NCI-H460 (cell line): ENCODE data around the gene ALS2. TPM values are rescaled to one million over a fixed set of nuclear protein-coding genes. Genes with fewer than 3 reads are reported as not detected.
"Not testable (repeated sequence)": the region's sequence is repeated elsewhere in the genome, so short reads cannot be mapped to it uniquely, and the experiment has no call there.

Source experiments
- DNase-seq: peaks from one replicate; pipeline ENCODE4 v3.0.0-alpha.2; 2016; ENCODE audit warnings: low read depth; ENCODE audit errors: extremely low read depth
- total RNA-seq: library from RNA; depleted of rRNA; stranded (reverse); fragments of >200 nt; shearing (Covaris generic); gene quantifications from 2 replicates; pipeline ENCODE4 v1.2.3, GENCODE V29; 2014

ALS2 gene
- total RNA-seq, 1 experiment from 2014 or later = 31.7 TPM

DNA sequence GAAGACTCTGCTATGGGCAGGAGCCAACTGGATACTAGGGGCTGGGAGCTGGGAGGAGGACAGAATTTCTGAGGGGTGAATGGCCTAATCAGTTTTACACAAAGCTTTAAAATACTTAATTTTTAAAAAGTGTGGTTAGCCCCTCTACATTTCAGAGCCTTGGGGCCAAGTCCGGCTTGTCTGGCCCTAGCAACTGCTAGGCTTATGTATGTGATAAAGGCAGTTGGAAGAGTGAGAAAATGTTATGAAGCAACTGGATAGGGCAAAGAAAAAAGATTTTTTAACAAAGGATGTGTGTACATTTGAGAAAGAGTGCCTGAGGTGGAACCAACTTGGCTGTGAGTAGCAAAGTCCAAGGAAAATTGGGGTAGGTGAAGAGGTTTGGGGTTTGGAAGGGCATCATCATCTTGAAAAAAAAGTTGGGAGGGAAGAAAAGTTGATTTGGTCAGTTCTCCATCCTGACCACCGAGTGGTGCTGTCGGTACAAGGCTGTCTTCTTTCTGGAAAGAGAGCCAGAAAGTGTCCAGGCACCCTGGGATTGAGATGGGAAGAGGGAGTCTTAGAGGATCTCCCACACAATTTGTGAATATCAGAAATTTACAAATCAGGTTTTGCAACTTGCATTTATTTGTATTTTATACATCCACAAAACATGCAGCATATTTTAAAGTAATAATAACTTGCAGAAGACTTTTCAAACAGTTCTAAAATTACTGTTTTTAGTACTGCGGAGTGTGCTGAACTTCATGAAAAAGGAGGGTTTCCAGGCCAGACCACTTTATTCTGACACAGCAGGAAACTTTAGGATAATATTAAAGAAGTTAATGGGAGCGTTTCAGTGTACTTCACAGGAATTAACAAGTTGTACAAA lies 15.1 kb upstream of the ALS2 start:
- DNase-seq = peak; percentile 61

DNA sequence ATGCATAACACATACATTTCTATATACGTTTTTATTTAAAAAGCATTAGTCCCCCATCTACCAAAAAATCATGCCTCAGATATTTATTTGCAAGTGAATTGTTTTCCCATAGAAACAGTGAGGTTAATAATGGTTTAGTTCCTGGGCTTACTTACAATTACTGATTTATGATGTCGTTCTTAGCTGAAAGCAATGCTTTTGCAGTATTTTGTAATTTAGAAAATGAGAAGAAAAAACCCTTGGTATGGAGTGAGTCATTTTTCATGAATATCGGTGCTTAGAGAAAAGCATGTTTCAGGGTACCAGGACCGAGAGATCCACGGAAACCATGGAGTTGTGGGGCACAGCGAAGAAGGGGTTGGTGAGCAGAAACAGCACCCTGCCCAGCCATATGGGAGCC lies 13.6 kb upstream of the ALS2 start:
- DNase-seq = no peak

DNA sequence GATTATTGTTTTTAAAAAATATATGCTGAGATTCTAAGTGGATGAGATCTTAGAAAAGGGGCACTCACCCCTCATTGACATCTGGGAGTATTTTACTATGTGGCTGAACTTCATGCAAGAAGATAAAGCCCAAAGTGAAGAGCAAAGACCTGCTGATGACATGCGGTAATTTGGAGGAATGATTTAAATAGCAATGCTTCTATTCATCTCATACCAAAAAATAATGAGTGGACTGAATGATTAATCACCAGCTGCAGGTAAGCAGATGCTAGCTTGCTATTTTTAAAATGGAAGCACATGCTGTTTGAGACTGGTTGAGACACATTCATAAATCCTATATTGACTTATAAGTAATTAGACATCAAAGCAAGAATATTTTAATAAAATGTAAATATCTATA lies 12.9 kb upstream of the ALS2 start:
- DNase-seq = no peak

DNA sequence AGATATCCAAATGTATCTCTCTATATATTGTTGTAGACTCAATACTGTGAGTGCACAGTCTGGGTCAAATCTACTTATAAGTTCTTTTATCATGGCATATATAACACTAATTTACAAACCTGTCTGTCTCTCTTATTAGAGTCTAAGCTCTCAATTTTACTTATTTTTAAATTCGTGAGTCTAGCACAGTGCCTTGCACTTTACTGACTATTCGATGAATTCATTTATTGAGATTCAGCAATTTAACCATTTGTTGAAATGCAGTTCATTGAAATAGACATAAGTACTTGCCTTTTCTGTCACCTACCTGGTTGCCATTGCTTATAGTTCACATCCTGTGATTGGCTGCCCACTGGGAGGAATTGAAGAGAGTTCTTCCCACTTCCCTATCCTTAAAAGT lies 10.3 kb upstream of the ALS2 start:
- no peak for DNase-seq

DNA sequence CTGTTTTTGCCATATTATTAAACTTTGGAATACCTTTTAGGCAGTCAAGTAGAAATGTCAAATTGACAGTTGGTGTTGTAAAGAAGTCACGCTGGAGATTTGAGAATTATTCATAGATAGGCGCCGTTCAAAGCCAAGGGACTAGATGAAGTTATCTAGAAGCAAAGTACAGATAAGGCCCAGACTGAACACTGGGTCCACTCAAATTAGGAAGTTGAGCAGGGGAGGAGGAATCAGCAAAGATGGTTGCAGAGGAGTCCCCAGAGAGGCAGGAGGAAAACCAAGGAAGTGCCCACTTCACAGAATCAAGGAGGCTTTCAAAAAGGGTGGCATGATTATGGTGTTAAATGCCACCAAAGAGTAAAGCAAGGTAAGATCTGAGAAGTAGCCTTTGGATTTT lies 9.6 kb upstream of the ALS2 start:
- DNase-seq = no peak

DNA sequence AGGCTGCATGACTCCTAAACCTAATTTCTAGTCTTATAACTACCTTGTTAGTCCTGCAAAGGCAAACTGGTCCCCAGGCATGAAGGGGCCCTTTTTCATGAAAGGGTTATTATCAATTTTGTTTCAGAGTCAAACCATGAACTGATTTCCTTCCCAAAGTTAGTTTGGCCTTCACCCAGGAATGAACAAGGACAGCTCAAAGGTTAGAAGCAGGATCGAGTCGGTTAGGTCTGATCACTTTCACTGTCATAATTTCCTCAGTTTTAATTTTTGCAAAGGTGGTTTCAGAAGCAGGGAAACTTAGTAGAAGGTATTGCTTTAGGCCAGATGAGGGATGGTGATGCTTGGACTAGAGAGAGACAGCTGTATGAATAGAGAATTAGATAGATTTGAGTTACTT lies 8.7 kb upstream of the ALS2 start:
- DNase-seq = no peak

DNA sequence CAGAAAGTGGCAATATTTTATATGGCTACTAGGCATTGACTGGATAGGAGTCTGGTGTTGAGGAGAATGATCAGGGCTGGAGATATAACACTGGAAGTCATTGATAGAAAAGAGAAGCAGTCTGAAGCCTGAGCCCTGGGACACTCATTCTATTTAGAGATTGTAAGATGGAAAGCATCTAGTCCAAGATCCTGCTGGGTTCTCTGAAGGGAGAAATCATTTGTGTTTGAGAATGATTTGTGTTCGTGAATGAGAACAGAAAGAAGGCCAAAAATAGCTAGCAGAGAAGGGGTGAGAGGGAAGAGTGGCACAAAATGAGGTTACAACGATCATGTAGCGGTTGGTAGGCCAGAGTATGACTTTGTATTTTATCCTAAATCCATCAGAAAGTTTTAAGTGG lies 7.6 kb upstream of the ALS2 start:
- DNase-seq = no peak

DNA sequence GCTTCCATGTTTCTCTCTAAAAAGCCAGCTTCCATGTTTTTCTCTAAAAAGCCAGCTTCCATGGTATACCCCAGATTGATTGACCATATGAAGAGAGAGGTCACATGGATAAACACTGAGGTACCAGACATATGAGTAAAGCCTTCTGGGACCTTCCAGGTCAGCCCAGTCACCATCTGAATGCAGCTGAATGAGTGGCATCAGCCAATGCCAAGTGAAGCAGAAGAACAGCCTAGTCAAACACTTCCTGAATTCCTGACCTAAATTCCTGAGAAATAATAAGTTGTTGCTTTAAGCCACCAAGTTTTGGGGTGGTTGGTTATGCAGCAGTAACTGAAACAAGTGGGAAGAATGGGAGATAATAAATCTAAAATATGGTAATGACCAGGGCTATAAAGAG lies 5.7 kb upstream of the ALS2 start:
- no peak for DNase-seq

DNA sequence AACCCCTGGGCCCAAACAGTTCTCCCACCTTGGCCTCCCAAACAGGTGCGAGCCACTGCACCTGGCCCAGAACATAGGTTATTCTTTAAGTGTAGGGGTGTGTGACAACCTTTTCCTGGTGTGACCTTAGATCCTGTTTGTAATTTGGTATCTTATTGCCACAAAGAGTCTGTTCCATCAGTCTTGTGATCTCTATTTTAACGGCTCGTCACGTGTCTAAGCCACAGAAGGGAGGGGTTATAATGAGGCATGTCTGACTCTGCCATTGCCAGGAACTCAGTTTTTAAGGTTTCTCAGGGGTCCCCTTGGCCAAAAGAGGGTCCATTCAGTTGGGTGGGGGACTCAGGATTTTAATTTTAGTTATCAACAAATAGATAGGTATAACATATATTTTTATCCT lies 4.4 kb upstream of the ALS2 start:
- DNase-seq = no peak

DNA sequence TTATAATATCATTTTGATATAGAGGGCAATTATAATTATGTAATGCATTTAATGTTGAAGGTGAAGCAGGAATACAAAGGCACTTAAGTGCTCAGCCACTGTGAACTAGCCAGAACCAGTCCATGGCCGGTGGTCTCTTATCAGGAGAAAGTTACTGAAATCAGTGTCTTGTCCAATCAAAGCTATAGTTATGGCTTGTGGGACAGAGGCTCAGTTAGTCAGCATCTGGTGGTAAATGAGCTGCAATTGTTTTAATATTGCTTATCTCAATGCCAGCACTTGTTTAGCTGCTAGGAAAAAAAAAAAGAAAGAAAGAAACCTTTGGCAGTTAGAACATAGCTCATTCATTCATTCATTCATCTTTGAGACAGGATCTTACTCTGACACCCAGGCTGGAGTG lies 3.8 kb upstream of the ALS2 start:
- DNase-seq = no peak

DNA sequence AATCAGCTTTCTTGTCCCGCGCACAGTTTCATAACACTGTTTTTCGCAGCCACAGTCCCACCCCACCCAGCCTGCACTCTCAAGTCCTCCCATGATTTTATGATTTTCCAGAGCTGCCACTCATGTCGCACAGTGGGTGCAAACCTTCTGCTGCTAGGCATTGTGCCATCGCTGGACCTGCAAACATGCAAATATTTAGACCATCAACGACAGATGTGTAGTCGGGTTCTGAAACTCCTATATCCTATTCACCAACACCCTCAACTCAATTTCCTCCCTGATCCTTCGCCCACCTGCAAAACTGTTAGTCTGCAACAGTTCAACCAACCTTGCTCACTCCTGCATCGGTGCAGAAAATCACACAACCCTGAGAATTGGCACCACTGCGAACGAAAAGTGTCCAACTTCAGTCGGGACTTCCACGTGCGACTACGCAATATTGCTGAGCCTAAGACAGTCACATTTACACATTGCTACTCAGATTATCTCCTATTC lies 871 bp upstream of the ALS2 start:
- no peak for DNase-seq

DNA sequence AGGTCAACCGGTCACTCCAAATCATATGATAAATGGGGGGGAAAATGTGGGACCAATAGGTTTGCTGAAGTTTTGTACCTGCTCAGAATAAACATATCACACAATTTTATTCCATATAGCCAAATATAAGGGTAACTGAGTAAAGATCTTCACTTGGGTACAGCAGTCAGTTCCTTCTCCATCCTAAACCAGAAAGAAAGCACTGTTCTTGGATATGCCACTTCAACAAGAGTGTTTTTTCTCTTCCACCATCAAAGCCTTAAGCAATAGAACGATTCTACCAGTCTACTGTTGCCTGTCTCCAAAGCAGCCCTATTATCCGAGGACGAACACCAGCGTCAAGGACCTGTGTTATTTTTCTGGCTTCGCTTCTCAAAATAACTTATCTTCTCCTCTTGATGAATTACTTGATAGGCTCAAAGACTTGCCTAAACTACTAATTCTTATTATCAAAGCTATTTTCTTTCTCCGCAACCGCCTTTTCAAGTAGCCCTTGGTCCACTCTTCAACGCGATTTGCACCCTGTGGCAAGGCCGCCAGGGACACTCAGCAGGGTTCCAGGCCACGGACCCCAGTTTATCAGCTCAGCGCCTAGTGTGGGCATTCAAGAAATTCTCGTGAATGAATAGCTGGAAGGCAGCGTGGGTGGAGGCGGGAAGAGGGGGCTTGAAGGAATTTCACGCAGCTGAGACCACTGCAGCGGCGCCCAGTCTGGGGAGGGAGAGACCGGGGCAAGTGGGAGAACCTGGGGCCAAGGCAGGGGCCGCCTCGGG lies 646 bp downstream of the ALS2 start:
- DNase-seq = no peak

DNA sequence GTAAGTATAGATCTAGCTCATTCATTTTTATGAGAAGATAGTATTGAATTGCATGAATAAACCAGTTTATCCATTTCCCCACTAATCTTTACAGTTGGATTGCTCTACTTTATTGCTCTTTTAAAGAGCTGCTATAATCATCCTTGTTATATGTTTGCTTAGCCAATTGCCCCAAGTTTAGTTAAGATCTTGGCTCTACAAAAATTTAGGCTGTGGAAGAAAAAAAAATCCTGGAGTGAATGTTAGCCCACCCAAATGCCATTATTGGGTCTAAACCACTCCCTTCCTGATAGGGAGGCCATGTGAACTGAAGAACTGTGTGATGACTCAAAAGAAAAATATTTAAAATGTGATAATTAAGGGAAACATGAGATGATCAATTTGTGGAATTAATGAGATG lies 2.9 kb downstream of the ALS2 start:
- no peak for DNase-seq

DNA sequence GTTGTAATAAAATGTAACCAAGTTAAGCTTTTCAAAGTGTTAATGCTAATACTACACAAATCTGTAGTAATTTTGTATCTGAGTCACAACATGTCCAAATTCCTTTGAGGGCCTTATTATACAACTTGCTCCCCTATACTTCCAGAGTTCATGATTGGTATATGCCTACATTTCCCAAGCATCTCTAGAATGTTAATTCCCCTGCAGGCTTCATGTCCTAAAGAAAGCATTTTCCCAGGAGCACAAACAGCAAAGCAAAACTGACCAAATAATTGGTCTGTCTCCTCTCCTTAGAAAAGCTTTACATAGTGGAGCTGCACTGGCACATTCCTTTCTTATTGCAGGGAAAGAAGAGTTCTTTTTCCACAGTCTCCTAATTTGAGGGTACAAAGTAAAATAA lies 3.7 kb downstream of the ALS2 start:
- DNase-seq = no peak

DNA sequence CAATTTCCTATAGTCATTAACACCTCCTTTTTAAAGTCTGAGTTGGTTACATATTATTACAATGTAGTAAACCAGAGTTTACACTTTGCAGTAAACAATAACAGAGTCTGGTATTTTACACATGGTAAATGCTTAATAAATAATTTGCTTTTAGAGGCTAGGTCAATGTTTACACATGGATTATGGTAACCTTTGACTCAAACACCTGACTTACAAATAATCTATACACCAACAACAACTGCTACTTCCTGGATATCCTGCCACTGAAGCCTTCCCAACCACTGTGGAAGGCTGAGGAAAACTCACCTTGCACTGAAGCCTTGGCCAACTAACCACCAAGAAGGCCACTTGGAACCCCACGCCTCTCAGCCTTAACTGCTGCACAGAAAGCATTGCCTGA lies 5.4 kb downstream of the ALS2 start:
- DNase-seq = no peak

DNA sequence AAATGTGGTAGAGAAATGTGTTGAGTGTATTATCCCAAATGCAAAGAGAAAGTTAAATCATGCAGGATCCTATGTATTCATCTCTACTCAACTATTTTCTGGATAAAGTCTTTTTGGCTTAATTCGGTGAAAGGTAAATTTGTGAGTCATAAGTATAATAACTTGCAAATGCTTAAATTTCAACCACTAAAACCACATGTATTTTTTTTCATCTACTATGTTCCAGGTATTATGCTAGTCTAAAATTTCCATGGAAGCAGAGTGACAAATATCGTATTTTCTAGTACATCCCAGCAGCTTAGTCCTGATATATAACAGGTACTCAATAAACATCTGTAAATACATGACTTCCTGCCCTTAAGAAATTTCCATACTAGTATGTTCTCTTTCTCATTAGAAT lies 6.2 kb downstream of the ALS2 start:
- no peak for DNase-seq

DNA sequence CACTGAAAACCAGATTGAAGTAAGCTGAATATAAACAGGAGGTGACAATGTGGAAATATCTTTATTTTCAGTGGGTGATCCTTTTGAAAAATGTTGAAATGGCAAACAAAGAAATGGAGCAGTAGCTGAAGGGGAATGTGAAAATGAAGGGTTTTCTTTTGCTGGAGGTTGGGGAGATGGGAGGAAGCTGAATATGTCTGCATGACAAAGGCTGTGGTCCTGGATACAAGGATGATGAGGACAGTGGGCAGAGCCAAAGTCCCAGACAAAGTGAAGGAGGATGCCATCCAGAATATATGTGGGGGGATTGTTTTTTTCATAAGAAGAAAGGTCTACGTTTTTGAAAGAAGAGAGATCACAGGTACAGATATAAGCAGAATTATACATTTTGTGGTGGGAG lies 6.7 kb downstream of the ALS2 start:
- DNase-seq = no peak

DNA sequence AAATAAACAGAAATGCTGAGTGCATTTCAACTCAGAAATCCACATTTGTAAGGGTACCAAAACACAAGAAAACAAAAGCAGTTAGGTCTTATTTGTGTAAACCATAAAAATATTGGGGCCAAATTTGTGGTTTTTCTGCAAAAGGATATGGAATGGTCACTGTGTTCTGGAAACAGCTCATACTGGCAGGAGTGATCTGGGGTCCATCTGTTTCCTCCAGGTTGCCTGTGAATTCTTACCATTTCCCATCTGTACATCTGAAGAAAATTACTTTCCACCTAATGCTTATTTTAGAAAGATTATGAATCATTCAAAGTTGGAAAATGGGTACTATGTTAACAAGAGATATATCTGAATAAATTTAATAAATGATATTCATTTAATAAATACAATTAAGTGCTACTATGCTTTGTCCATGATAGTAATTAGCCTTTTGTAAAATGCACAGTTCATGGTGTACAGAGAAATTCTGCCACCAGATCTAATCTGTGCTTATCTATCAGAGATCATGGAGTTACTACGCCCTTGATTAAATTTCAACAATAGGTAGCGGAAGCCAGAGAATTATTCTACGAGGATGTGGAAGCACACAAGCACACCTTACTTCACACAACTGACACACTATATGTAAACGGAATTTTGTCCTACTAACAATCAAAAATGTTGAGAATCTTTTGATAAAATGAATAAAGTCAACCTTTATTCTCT lies 10.9 kb downstream of the ALS2 start:
- DNase-seq = no peak

DNA sequence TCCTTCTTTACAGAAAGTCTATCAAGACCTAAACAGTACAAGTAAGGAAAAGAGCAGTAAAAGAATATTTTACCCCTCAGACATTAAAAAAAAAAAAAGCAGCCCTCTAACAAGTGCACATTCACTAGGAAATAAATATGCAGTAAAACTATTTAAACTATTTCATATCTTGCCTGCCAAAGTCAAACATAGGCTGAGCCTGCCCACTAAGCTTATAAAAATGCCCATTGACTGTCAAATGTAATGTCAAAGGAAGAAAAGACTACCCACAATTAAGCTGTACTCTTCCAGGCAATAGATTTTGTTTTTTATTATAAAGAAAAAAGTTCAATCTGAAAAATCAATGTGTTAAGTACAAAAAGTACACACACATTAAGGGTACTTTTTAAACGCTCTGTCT lies 11.8 kb downstream of the ALS2 start:
- DNase-seq = no peak

DNA sequence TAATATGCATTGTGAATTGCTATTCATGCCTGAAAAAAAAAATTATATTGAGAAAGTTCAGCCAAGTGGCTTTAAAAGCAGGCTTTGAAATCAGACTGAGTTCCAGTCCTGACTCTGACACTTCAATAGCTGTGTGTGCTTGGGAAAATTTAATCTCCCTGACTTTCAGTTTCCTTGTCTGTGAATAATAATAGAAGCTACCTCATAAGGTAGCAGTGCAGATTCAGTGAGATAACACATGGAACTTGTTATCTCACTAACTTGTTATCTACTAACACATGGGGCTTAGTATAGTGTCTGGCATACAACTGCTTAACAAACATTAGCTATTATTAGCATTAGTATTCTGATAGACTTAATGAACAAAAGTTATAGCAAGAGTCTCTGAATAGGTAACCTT lies 14.9 kb downstream of the ALS2 start:
- no peak for DNase-seq

DNA sequence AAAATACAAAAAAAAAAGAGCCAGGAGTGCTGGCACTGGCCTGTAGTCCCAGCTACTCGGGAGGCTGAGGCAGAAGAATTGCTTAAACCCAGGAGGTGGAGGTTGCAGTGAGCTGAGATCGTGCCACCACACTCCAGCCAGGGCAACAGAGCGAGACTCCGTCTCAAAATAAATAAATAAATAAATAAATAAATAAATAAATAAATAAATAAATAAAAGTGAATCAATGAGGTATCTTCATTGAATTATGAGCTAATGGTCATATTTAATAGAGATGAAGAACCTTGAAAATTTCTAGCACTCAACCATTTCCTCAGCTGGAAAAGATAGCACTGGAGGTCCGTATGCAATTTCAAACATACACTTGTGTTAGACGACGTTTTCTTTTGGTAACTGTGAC lies 16.3 kb downstream of the ALS2 start:
- not testable (repeated sequence) for DNase-seq
